GM12801 (cell line): ENCODE results near the gene C3orf33.

Source experiments
- CTCF ChIP-seq: IDR thresholded peaks from one replicate; pipeline ENCODE4 v1.5.1; 2011; ENCODE audit warnings: control low read depth; ENCODE audit not compliant: insufficient read length; ENCODE audit errors: extremely low read depth

The C3orf33 gene

GRCh38 chr3:155843569-155843968, 37.5 kb upstream of the C3orf33 start:
- no peak for TF ChIP-seq CTCF

GRCh38 chr3:155835341-155836071, 29.4 kb upstream of the C3orf33 start:
- no peak for TF ChIP-seq CTCF

- no peak for TF ChIP-seq CTCF
These were observed 9.0 kb upstream of the C3orf33 start for GRCh38 chr3:155815030-155815545.

DNA sequence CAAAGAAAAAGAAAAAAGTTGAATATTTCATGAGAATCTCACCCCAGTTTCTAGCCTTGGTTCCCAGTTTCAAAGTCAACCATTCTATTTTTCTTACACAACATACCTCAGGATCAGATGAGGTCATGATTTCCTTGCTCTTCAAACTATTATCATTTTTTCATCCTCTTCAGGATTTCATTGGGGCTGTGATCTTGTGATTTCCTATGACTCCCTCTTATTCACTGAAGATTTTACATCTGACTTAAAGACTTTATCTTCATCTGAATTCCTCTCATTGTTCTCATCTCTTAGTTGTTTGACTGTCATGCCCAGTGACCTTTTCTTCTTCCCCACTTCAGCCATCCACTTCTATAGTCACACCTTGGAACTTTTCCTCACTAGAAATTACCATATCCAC, 3.1 kb upstream of the C3orf33 start:
- TF ChIP-seq CTCF: no peak

- TF ChIP-seq CTCF: no peak
These were observed 1.7 kb upstream of the C3orf33 start for GRCh38 chr3:155807823-155808222.

- TF ChIP-seq CTCF: no peak
These were observed 775 bp downstream of the C3orf33 start for GRCh38 chr3:155805204-155805801.

- TF ChIP-seq CTCF: no peak
These were observed 1.8 kb downstream of the C3orf33 start for GRCh38 chr3:155804323-155804722.
